Fibroblast of the conjunctiva (primary cell): ENCODE results near the gene RUNX3.
"Not testable (repeated sequence)": the region's sequence is repeated elsewhere in the genome, so short reads cannot be mapped to it uniquely, and the experiment has no call there.

Experiments
- DNase-seq: peaks from one replicate; pipeline ENCODE4 v3.0.0-alpha.2; 2010; ENCODE audit warnings: low read depth

Gene RUNX3

GRCh38 chr1:24930260-24931145 lies at the start of gene RUNX3:
Gene RUNX3 (minus strand): TSS chr1:24930276. CDS start chr1:24929868, 408 bp downstream.
- DNase-seq: no peak

- DNase-seq: not testable (repeated sequence)
Measured at GRCh38 chr1:24979232-24979631, 49.2 kb upstream of the RUNX3 start.

GRCh38 chr1:24978383-24979032 lies 48.4 kb upstream of the RUNX3 start:
- DNase-seq: no peak

GRCh38 chr1:24975391-24975790 lies 45.3 kb upstream of the RUNX3 start:
- no peak for DNase-seq

GRCh38 chr1:24973315-24973714 lies 43.2 kb upstream of the RUNX3 start:
- no peak for DNase-seq

- no peak for DNase-seq
Measured at GRCh38 chr1:24972915-24973242, 42.8 kb upstream of the RUNX3 start.

- DNase-seq: no peak
Measured at GRCh38 chr1:24972221-24972914, 42.3 kb upstream of the RUNX3 start.

- no peak for DNase-seq
Measured at GRCh38 chr1:24970926-24971875, 41.1 kb upstream of the RUNX3 start.

GRCh38 chr1:24970399-24970753 lies 40.3 kb upstream of the RUNX3 start:
- no peak for DNase-seq

GRCh38 chr1:24969596-24970398 lies 39.7 kb upstream of the RUNX3 start:
- DNase-seq: no peak

GRCh38 chr1:24968941-24969585 lies 39.0 kb upstream of the RUNX3 start:
- no peak for DNase-seq

- DNase-seq: no peak
Measured at GRCh38 chr1:24967962-24968361, 37.9 kb upstream of the RUNX3 start.

GRCh38 chr1:24967555-24967954 lies 37.5 kb upstream of the RUNX3 start:
- DNase-seq: no peak

GRCh38 chr1:24966724-24967346 lies 36.8 kb upstream of the RUNX3 start:
- peak; percentile 14 for DNase-seq

GRCh38 chr1:24966121-24966723 lies 36.1 kb upstream of the RUNX3 start:
- no peak for DNase-seq

GRCh38 chr1:24965571-24965930 lies 35.5 kb upstream of the RUNX3 start:
- no peak for DNase-seq

GRCh38 chr1:24964811-24965570 lies 34.9 kb upstream of the RUNX3 start:
- no peak for DNase-seq

- DNase-seq: no peak
Measured at GRCh38 chr1:24963943-24964693, 34.0 kb upstream of the RUNX3 start.
